ENCODE data around the gene DDX1. TPM values are rescaled to one million over a fixed set of nuclear protein-coding genes. Genes with fewer than 3 reads are reported as not detected.
"Not testable (repeated sequence)": the region's sequence is repeated elsewhere in the genome, so short reads cannot be mapped to it uniquely, and the experiment has no call there.

Gene DDX1
- total and polyA plus RNA-seq, 8 donors: 74.2 to 153 (median 126) TPM

DNA sequence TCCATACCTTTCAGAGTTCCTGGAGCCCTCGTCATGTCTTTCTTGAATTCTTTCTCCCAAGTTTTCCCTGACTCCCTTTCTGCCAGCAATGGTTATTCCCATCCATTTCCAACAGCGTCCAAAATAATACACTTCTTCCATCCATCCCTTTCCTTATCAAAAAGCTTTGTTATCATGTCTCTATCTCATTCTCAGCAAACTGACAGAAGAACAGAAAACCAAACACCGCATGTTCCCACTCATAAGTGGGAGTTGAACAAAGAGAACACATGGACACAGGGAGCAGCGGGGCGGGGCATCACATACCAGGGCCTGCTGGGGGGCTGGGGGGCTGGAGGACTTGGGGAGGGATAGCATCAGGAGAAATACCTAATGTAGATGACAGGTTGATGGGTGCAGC lies 86.7 kb downstream of the DDX1 start:
- no peak for DNase-seq
- intact Hi-C loops (cut with DNase I): no loop called here
- TF ChIP-seq, protein P1, sequence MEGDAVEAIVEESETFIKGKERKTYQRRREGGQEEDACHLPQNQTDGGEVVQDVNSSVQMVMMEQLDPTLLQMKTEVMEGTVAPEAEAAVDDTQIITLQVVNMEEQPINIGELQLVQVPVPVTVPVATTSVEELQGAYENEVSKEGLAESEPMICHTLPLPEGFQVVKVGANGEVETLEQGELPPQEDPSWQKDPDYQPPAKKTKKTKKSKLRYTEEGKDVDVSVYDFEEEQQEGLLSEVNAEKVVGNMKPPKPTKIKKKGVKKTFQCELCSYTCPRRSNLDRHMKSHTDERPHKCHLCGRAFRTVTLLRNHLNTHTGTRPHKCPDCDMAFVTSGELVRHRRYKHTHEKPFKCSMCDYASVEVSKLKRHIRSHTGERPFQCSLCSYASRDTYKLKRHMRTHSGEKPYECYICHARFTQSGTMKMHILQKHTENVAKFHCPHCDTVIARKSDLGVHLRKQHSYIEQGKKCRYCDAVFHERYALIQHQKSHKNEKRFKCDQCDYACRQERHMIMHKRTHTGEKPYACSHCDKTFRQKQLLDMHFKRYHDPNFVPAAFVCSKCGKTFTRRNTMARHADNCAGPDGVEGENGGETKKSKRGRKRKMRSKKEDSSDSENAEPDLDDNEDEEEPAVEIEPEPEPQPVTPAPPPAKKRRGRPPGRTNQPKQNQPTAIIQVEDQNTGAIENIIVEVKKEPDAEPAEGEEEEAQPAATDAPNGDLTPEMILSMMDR (IDR thresholded peaks at IDR 0.05): no peak
- H3K9me3 ChIP-seq: no peaks in the 10 kb centered on the region
- H3K36me3 ChIP-seq: no peaks in the 10 kb centered on the region
- no peaks in the 10 kb centered on the region for H3K27me3 ChIP-seq
- H3K4me1 ChIP-seq: no peaks in the 10 kb centered on the region
- ATAC-seq: no peak
- H3K27ac ChIP-seq: no peak overlapping the region
- no peak overlapping the region for H3K4me3 ChIP-seq

DNA sequence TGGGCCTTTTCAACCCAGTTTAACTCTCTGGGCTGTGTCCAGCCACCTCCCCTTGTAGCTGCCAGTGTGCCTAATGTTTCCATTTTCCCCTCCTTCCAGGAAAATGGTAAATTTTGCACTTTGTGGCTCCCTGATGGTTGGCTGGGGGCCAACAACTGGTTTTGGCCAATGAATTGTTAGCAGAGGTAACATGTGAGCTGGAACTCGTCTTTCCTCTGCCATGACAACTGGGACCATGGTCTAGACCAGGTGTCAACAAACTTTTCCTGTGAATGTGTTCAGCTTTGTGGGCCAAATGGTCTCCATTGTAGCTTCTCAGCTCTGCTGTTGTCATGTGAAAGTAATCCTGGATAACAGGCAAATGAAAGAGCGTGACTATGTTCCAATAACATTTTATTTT lies 87.2 kb downstream of the DDX1 start:
- Histone ChIP-seq H3K36me3 (no peaks in the 10 kb centered on the region), H3K4me3 (no peak overlapping the region), H3K4me1 (no peaks in the 10 kb centered on the region), H3K27me3 (no peaks in the 10 kb centered on the region), H3K27ac (no peak overlapping the region), H3K9me3 (no peaks in the 10 kb centered on the region)
- intact Hi-C loops (cut with DNase I): no loop called here
- TF ChIP-seq, protein P1 (IDR thresholded peaks at IDR 0.05): no peak
- ATAC-seq (no peak), DNase-seq (no peak)

DNA sequence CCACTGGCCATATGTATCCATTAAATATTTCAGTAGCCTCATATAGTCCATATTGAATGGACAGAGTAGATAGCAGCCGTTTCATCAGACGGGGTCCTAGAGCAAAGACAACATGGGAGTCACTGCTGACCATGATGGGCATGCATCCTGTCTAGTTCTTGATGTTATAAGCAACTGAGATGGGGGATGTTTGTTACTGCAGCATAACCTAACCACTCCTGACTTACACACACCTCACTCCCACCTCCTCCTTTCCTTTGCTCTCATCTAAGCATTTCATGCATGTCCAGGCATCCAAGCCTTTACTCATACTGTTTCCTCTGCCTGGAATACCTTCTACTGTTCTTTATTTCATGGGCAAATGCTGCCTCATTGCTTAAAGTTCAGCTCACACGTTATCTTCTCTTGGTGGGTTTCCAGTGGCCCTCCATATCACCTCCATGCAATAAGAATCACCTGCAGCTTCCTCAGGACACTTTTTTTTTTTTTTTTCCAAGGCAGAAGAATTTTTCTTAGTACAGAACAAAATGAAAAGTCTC lies 87.8 kb downstream of the DDX1 start:
- ATAC-seq (no peak), DNase-seq (no peak)
- H3K4me1 ChIP-seq: no peaks in the 10 kb centered on the region
- TF ChIP-seq, protein P1 (IDR thresholded peaks at IDR 0.05): no peak
- no peak overlapping the region for H3K4me3 ChIP-seq
- H3K9me3 ChIP-seq: no peaks in the 10 kb centered on the region
- intact Hi-C loops (cut with DNase I): no loop called here
- H3K36me3 ChIP-seq: no peaks in the 10 kb centered on the region
- no peaks in the 10 kb centered on the region for H3K27me3 ChIP-seq
- H3K27ac ChIP-seq: no peak overlapping the region

DNA sequence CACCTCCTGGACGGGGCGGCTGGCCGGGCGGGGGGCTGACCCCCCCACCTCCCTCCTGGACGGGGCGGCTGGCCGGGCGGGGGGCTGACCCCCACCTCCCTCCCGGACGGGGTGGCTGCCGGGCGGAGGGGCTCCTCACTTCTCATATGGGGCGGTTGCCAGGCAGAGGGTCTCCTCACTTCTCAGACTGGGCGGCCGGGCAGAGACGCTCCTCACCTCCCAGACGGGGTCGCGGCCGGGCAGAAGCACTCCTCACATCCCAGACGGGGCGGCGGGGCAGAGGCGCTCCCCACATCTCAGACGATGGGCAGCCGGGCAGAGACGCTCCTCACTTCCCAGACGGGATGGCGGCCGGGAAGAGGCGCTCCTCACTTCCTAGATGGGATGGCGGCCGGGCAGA lies 88.5 kb downstream of the DDX1 start:
- intact Hi-C loops (cut with DNase I): not testable (repeated sequence)

More for the DNA sequence above, 88.5 kb downstream of the DDX1 start:
- H3K4me1 ChIP-seq, H3K27me3 ChIP-seq, H3K4me3 ChIP-seq, H3K27ac ChIP-seq, H3K36me3 ChIP-seq, DNase-seq, ATAC-seq, H3K9me3 ChIP-seq: not testable (repeated sequence)

Other genes starting within 250 kb of the DDX1 start
- 10 to 100 TPM; 36.6 to 45.7 TPM for gene NBAS, start 30.5 kb upstream of the DDX1 start, total RNA-seq
- 10 to 100 TPM; 42.5 to 57.4 (median 48.2) TPM for gene NBAS, start 30.5 kb upstream of the DDX1 start, polyA plus RNA-seq (ENCODE audit: insufficient read length in 6 of 6)

All from left lung (tissue), 10 donors.